Activated CD8-positive, alpha-beta T cell treated with anti-CD3 and anti-CD28 coated beads, Interleukin-2, amount 10 ng/mL, durations not matched to agents 7 days and 5 days (primary cell): ENCODE measurements around the gene FRS2. TPM values are rescaled to one million over a fixed set of nuclear protein-coding genes. Genes with fewer than 3 reads are reported as not detected.
"Not testable (repeated sequence)": the region's sequence is repeated elsewhere in the genome, so short reads cannot be mapped to it uniquely, and the experiment has no call there.

Experiments
- ATAC-seq: fragments of 150-1000 bp; cut with Tn5 transposase; one replicate; pipeline ENCODE4 v1.10.0; 2021; ENCODE audit warnings: moderate library complexity
- CTCF ChIA-PET: fragments of 350-600 bp; sonication (Branson Sonifier 250); formaldehyde crosslinking; loops from one replicate; lab custom pipeline; 2021; ENCODE audit warnings: antibody characterized with exemption; lab: Charles Lee
- POLR2A ChIA-PET: fragments of 350-600 bp; sonication (Branson Sonifier 250); formaldehyde crosslinking; loops from one replicate; lab custom pipeline; 2021; ENCODE audit warnings: antibody characterized with exemption; lab: Charles Lee
- DNase-seq: peaks from one replicate; pipeline ENCODE4 v3.0.0-alpha.2; 2020
- H3K27ac Mint-ChIP-seq: one replicate; pipeline ENCODE4 v1.8.0; 2021; ENCODE audit warnings: mild to moderate bottlenecking, mixed read lengths
- H3K27me3 Mint-ChIP-seq: one replicate; pipeline ENCODE4 v1.8.0; 2021; ENCODE audit warnings: low read depth, mixed read lengths
- H3K36me3 Mint-ChIP-seq: one replicate; pipeline ENCODE4 v1.8.0; 2021; ENCODE audit warnings: low read depth, mixed read lengths
- H3K4me1 Mint-ChIP-seq: one replicate; pipeline ENCODE4 v1.8.0; 2021; ENCODE audit warnings: low read depth, mixed read lengths
- H3K4me3 Mint-ChIP-seq: one replicate; pipeline ENCODE4 v1.8.0; 2021; ENCODE audit warnings: mild to moderate bottlenecking, mixed read lengths
- H3K9me3 Mint-ChIP-seq: one replicate; pipeline ENCODE4 v1.8.0; 2022; ENCODE audit warnings: mixed read lengths; ENCODE audit not compliant: insufficient read depth
- total RNA-seq, 2 experiments: library from RNA; stranded (reverse); gene quantifications; one replicate each; pipeline ENCODE4 v1.2.3, GENCODE V29; 2021

FRS2 gene
- total RNA-seq, 2 experiments from 2014 or later, result 13.0 to 13.7 TPM

GRCh38 chr12:69438539-69438938 is 31.6 kb upstream of the FRS2 start:
- no peaks in the 10 kb centered on the region for H3K9me3 Mint-ChIP-seq
- DNase-seq (no peak), ATAC-seq (no peak)
- no peaks in the 10 kb centered on the region for H3K4me1 Mint-ChIP-seq
- ChIA-PET POLR2A (no interaction called here), CTCF (no interaction called here)
- no peak overlapping the region for H3K4me3 Mint-ChIP-seq
- no peaks in the 10 kb centered on the region for H3K27me3 Mint-ChIP-seq
- no peak overlapping the region for H3K27ac Mint-ChIP-seq
- no peaks in the 10 kb centered on the region for H3K36me3 Mint-ChIP-seq

- H3K36me3 Mint-ChIP-seq, result no peaks in the 10 kb centered on the region
- no peaks in the 10 kb centered on the region for H3K27me3 Mint-ChIP-seq
- H3K4me1 Mint-ChIP-seq, result no peaks in the 10 kb centered on the region
- no peak overlapping the region for H3K4me3 Mint-ChIP-seq
- POLR2A ChIA-PET, result no interaction called here
- no peaks in the 10 kb centered on the region for H3K9me3 Mint-ChIP-seq
- no peak overlapping the region for H3K27ac Mint-ChIP-seq
- CTCF ChIA-PET, result no interaction called here
- ATAC-seq (no peak), DNase-seq (no peak)
Measured at GRCh38 chr12:69440016-69440415, 30.2 kb upstream of the FRS2 start.

- ChIA-PET CTCF (interaction anchor here (0.6 kb wide), 1 partner anchor 27 kb away, joined by 3 read pairs; no protein-coding TSS in a partner anchor), POLR2A (interaction anchor here (0.6 kb wide), 1 partner anchor 12 kb away, joined by 3 read pairs; no protein-coding TSS in a partner anchor)
Measured at GRCh38 chr12:69440886-69441285, 29.3 kb upstream of the FRS2 start.

GRCh38 chr12:69442894-69443293 is 27.3 kb upstream of the FRS2 start:
- POLR2A ChIA-PET, result no interaction called here
- H3K4me1 Mint-ChIP-seq, result no peaks in the 10 kb centered on the region
- H3K27ac Mint-ChIP-seq, result no peak overlapping the region
- no peak for ATAC-seq
- H3K4me3 Mint-ChIP-seq, result no peak overlapping the region
- no peaks in the 10 kb centered on the region for H3K27me3 Mint-ChIP-seq
- no peaks in the 10 kb centered on the region for H3K36me3 Mint-ChIP-seq
- DNase-seq, result no peak
- CTCF ChIA-PET, result no interaction called here
- H3K9me3 Mint-ChIP-seq, result no peaks in the 10 kb centered on the region

More at GRCh38 chr12:69440886-69441285, 29.3 kb upstream of the FRS2 start:
- Mint-ChIP-seq H3K27me3 (no peaks in the 10 kb centered on the region), H3K4me1 (no peaks in the 10 kb centered on the region), H3K36me3 (no peaks in the 10 kb centered on the region), H3K4me3 (no peak overlapping the region), H3K27ac (no peak overlapping the region), H3K9me3 (no peaks in the 10 kb centered on the region)
- ATAC-seq, result no peak
- no peak for DNase-seq

- Mint-ChIP-seq H3K27me3 (no peaks in the 10 kb centered on the region), H3K9me3 (no peaks in the 10 kb centered on the region), H3K36me3 (no peaks in the 10 kb centered on the region), H3K4me1 (no peaks in the 10 kb centered on the region), H3K27ac (no peak overlapping the region), H3K4me3 (no peak overlapping the region)
- ATAC-seq, result no peak
- DNase-seq, result no peak
- POLR2A ChIA-PET, result no interaction called here
- CTCF ChIA-PET, result no interaction called here
Measured at GRCh38 chr12:69443916-69444315, 26.3 kb upstream of the FRS2 start.

- Mint-ChIP-seq H3K36me3 (no peaks in the 10 kb centered on the region), H3K4me1 (no peaks in the 10 kb centered on the region), H3K4me3 (no peak overlapping the region), H3K9me3 (no peaks in the 10 kb centered on the region), H3K27ac (no peak overlapping the region), H3K27me3 (no peaks in the 10 kb centered on the region)
- POLR2A ChIA-PET, result no interaction called here
- DNase-seq (no peak), ATAC-seq (no peak)
- CTCF ChIA-PET, result no interaction called here
Measured at GRCh38 chr12:69447892-69448291, 22.3 kb upstream of the FRS2 start.

- POLR2A ChIA-PET, result interaction anchor here (0.6 kb wide), 1 partner anchor 12 kb away, joined by 3 read pairs; no protein-coding TSS in a partner anchor
- H3K9me3 Mint-ChIP-seq, H3K4me3 Mint-ChIP-seq, H3K36me3 Mint-ChIP-seq, DNase-seq, CTCF ChIA-PET, H3K4me1 Mint-ChIP-seq, ATAC-seq, H3K27me3 Mint-ChIP-seq, H3K27ac Mint-ChIP-seq: not testable (repeated sequence)
Measured at GRCh38 chr12:69452598-69453132, 17.5 kb upstream of the FRS2 start.

- CTCF ChIA-PET, result no interaction called here
- DNase-seq (no peak), ATAC-seq (no peak)
- H3K27ac Mint-ChIP-seq, result no peak overlapping the region
- POLR2A ChIA-PET, result no interaction called here
- H3K9me3 Mint-ChIP-seq, result no peaks in the 10 kb centered on the region
- no peaks in the 10 kb centered on the region for H3K36me3 Mint-ChIP-seq
- no peak overlapping the region for H3K4me3 Mint-ChIP-seq
- H3K4me1 Mint-ChIP-seq, result no peaks in the 10 kb centered on the region
- peaks cover 3% of the 10 kb centered on the region for H3K27me3 Mint-ChIP-seq
Measured at GRCh38 chr12:69456239-69456638, 13.9 kb upstream of the FRS2 start.

- DNase-seq (no peak), ATAC-seq (no peak)
- H3K4me3 Mint-ChIP-seq, result no peak overlapping the region
- no peak overlapping the region for H3K27ac Mint-ChIP-seq
- ChIA-PET CTCF (no interaction called here), POLR2A (no interaction called here)
- H3K4me1 Mint-ChIP-seq, result no peaks in the 10 kb centered on the region
- no peaks in the 10 kb centered on the region for H3K9me3 Mint-ChIP-seq
- H3K36me3 Mint-ChIP-seq, result no peaks in the 10 kb centered on the region
- peaks cover 6% of the 10 kb centered on the region for H3K27me3 Mint-ChIP-seq
Measured at GRCh38 chr12:69457433-69457832, 12.8 kb upstream of the FRS2 start.

- Mint-ChIP-seq H3K9me3 (no peaks in the 10 kb centered on the region), H3K27me3 (peaks cover 6% of the 10 kb centered on the region), H3K4me1 (no peaks in the 10 kb centered on the region), H3K27ac (no peak overlapping the region), H3K4me3 (no peak overlapping the region), H3K36me3 (no peaks in the 10 kb centered on the region)
- ChIA-PET CTCF (no interaction called here), POLR2A (interaction anchor here (1.0 kb wide), 1 partner anchor 11 kb away, joined by 3 read pairs; no protein-coding TSS in a partner anchor)
- ATAC-seq (no peak), DNase-seq (no peak)
Measured at GRCh38 chr12:69459477-69459876, 10.7 kb upstream of the FRS2 start.

- ATAC-seq, result no peak
- H3K27ac Mint-ChIP-seq, result no peak overlapping the region
- no peaks in the 10 kb centered on the region for H3K9me3 Mint-ChIP-seq
- no peak overlapping the region for H3K4me3 Mint-ChIP-seq
- CTCF ChIA-PET, result interaction anchor here (0.6 kb wide), 1 partner anchor 1734 kb away, joined by 3 read pairs; no protein-coding TSS in a partner anchor
- peaks cover 3% of the 10 kb centered on the region for H3K27me3 Mint-ChIP-seq
- DNase-seq, result no peak
- no peaks in the 10 kb centered on the region for H3K4me1 Mint-ChIP-seq
- H3K36me3 Mint-ChIP-seq, result no peaks in the 10 kb centered on the region
- POLR2A ChIA-PET, result interaction anchor here (0.7 kb wide), 1 partner anchor 133 kb away, joined by 3 read pairs; no protein-coding TSS in a partner anchor
Measured at GRCh38 chr12:69464428-69464827, 5.8 kb upstream of the FRS2 start.

- H3K9me3 Mint-ChIP-seq, result no peaks in the 10 kb centered on the region
- ATAC-seq, result no peak
- ChIA-PET CTCF (no interaction called here), POLR2A (no interaction called here)
- peaks cover 19% of the 10 kb centered on the region for H3K4me1 Mint-ChIP-seq
- no peak overlapping the region for H3K4me3 Mint-ChIP-seq
- no peaks in the 10 kb centered on the region for H3K27me3 Mint-ChIP-seq
- H3K36me3 Mint-ChIP-seq, result no peaks in the 10 kb centered on the region
- DNase-seq, result no peak
- H3K27ac Mint-ChIP-seq, result no peak overlapping the region
Measured at GRCh38 chr12:69466867-69467266, 3.3 kb upstream of the FRS2 start.

- H3K4me1 Mint-ChIP-seq, result peaks cover 24% of the 10 kb centered on the region
- ATAC-seq, result no peak
- no peak overlapping the region for H3K27ac Mint-ChIP-seq
- H3K36me3 Mint-ChIP-seq, result no peaks in the 10 kb centered on the region
- CTCF ChIA-PET, result no interaction called here
- H3K4me3 Mint-ChIP-seq, result no peak overlapping the region
- no peak for DNase-seq
- POLR2A ChIA-PET, result no interaction called here
- no peaks in the 10 kb centered on the region for H3K27me3 Mint-ChIP-seq
- no peaks in the 10 kb centered on the region for H3K9me3 Mint-ChIP-seq
Measured at GRCh38 chr12:69467366-69467765, 2.8 kb upstream of the FRS2 start.
